Endothelial cell of umbilical vein (primary cell): ENCODE data around the gene PTPRD.

Experiments used
- POLR2A ChIP-seq: IDR thresholded peaks from 2 replicates; pipeline ENCODE4 v1.6.1; 2012; ENCODE audit warnings: low read depth, mild to moderate bottlenecking, control low read depth, low read length
- TF ChIP-seq, protein P1 (sequence below), 2 donors: IDR thresholded peaks; 1 replicate in 1 of 2; 2 replicates in 1 of 2; pipeline ENCODE4 v1.5.1; 2011; ENCODE audit warnings: low read length in 2 of 2, mild to moderate bottlenecking in 2 of 2, moderate library complexity in 2 of 2, control low read depth in 1 of 2, inconsistent platforms in 1 of 2, low read depth in 1 of 2; ENCODE audit not compliant: insufficient read depth in 1 of 2; ENCODE audit errors: extremely low read depth in 1 of 2

DNA sequence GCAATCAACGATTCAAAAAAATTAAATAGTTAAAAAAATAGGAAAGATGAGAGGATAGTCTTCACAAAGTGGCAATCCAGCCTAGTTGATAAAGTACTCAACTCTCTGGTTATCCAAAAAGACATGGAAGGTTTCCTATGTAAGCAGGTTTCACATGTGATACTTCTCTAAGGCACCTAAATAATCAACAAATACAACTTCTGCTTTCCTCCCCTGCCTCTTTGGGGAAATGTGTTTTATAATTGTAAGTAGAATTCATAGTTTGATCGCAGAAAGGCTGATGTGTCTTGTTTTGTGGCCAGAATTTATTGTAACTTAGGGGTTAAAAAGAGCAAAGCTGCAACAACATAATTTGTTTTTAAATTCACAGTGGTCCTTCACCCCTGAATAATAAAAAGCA lies 1957.7 kb downstream of the PTPRD start:
- TF ChIP-seq, protein P1, sequence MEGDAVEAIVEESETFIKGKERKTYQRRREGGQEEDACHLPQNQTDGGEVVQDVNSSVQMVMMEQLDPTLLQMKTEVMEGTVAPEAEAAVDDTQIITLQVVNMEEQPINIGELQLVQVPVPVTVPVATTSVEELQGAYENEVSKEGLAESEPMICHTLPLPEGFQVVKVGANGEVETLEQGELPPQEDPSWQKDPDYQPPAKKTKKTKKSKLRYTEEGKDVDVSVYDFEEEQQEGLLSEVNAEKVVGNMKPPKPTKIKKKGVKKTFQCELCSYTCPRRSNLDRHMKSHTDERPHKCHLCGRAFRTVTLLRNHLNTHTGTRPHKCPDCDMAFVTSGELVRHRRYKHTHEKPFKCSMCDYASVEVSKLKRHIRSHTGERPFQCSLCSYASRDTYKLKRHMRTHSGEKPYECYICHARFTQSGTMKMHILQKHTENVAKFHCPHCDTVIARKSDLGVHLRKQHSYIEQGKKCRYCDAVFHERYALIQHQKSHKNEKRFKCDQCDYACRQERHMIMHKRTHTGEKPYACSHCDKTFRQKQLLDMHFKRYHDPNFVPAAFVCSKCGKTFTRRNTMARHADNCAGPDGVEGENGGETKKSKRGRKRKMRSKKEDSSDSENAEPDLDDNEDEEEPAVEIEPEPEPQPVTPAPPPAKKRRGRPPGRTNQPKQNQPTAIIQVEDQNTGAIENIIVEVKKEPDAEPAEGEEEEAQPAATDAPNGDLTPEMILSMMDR (IDR thresholded peaks at IDR 0.05; ENCODE audit: extremely low read depth in 1 of 2, insufficient read depth in 1 of 2, low read depth in 1 of 2, low read length in 2 of 2) = no peak
- TF ChIP-seq POLR2A = no peak
